A673 (cell line): Measurements from ENCODE around the gene HAUS2. TPM values are rescaled to one million over a fixed set of nuclear protein-coding genes. Genes with fewer than 3 reads are reported as not detected.
"Not testable (repeated sequence)": the region's sequence is repeated elsewhere in the genome, so short reads cannot be mapped to it uniquely, and the experiment has no call there.

Experiments used
- BruUV-seq: library from RNA; stranded (reverse); fragments of 400-500 nt; replicated peaks from 2 replicates; lab custom pipeline; 2021; lab: Mats Ljungman, UMichigan
- CTCF ChIA-PET: fragments of 300-600 bp; sonication (Branson Sonifier 250); formaldehyde crosslinking; loops from one replicate; lab custom pipeline; 2022; ENCODE audit warnings: antibody characterized with exemption; lab: Charles Lee
- POLR2A ChIA-PET: fragments of 300-600 bp; sonication (Branson Sonifier 250); formaldehyde crosslinking; loops from one replicate; lab custom pipeline; 2022; ENCODE audit warnings: antibody characterized with exemption; ENCODE audit not compliant: low non-redundant PET; lab: Charles Lee
- DNase-seq: peaks from one replicate; pipeline ENCODE4 v3.0.0-alpha.2; 2015; ENCODE audit warnings: low spot score
- H3K27ac ChIP-seq: fragments of 200-600 bp; sonication (generic); 2 replicates; pipeline ENCODE4 v1.5.1; 2016; ENCODE audit warnings: mixed run types, low read depth, mild to moderate bottlenecking, mixed read lengths, antibody characterized with exemption, low read length; ENCODE audit not compliant: poor library complexity, severe bottlenecking
- H3K27me3 ChIP-seq: fragments of 200-600 bp; sonication (generic); replicated peaks from 2 replicates; pipeline ENCODE4 v1.6.1; 2017; ENCODE audit warnings: mixed run types, low read depth, mild to moderate bottlenecking, mixed read lengths, antibody characterized with exemption, low read length; ENCODE audit not compliant: insufficient read depth, poor library complexity
- H3K36me3 ChIP-seq: fragments of 200-600 bp; sonication (generic); 2 replicates; pipeline ENCODE4 v1.6.1; 2016; ENCODE audit warnings: mixed run types, mild to moderate bottlenecking, mixed read lengths, antibody characterized with exemption, low read length; ENCODE audit not compliant: insufficient read depth, poor library complexity, severe bottlenecking
- H3K4me1 ChIP-seq: fragments of 200-600 bp; sonication (generic); 2 replicates; pipeline ENCODE4 v1.6.1; 2017; ENCODE audit warnings: mixed run types, mild to moderate bottlenecking, mixed read lengths, antibody characterized with exemption, low read length; ENCODE audit not compliant: insufficient read depth, poor library complexity, severe bottlenecking
- H3K4me3 ChIP-seq: fragments of 200-600 bp; sonication (generic); 2 replicates; pipeline ENCODE4 v1.5.1; 2016; ENCODE audit warnings: low read depth, mixed run types, mild to moderate bottlenecking, mixed read lengths, low read length; ENCODE audit not compliant: poor library complexity, severe bottlenecking
- H3K9me3 ChIP-seq: fragments of 200-600 bp; sonication (generic); 2 replicates; pipeline ENCODE4 v1.6.1; 2016; ENCODE audit warnings: mixed run types, low read depth, mild to moderate bottlenecking, mixed read lengths, antibody characterized with exemption, low read length; ENCODE audit not compliant: poor library complexity, severe bottlenecking
- CTCF ChIP-seq: fragments of 300-800, 200-600 bp; sonication (generic); conservative IDR thresholded peaks from 2 replicates; pipeline ENCODE4 v1.5.1; 2017; ENCODE audit warnings: low read depth, mild to moderate bottlenecking, antibody characterized with exemption, low read length, moderate library complexity, mixed read lengths
- EZH2 ChIP-seq: fragments of 200-600 bp; sonication (generic); IDR thresholded peaks from 2 replicates; pipeline ENCODE4 v1.6.1; 2017; ENCODE audit warnings: borderline replicate concordance, low read depth, mild to moderate bottlenecking, mixed read lengths, antibody characterized with exemption, low read length; ENCODE audit not compliant: poor library complexity, severe bottlenecking
- intact Hi-C: fragments of 100-400 bp; cut with micrococcal nuclease; formaldehyde crosslinking; loops from one replicate; pipeline ENCODE4 v1.10.0; 2022; ENCODE audit not compliant: unreplicated experiment
- total RNA-seq: library from RNA; stranded (reverse); gene quantifications from 2 replicates; pipeline ENCODE4 v1.2.3, GENCODE V29; 2021

The HAUS2 gene
- total RNA-seq, 1 experiment from 2014 or later, result 44.1 TPM

- ChIA-PET POLR2A (no interaction called here), CTCF (no interaction called here)
- Histone ChIP-seq H3K27me3 (no peaks in the 10 kb centered on the region), H3K9me3 (no peaks in the 10 kb centered on the region), H3K27ac (no peak overlapping the region), H3K4me1 (peaks cover 7% of the 10 kb centered on the region), H3K4me3 (peak overlapping the region; percentile 95), H3K36me3 (peaks cover 8% of the 10 kb centered on the region)
- intact Hi-C loops, result loop anchor here (5.0 kb wide), 1 partner anchor 102 kb away; no protein-coding TSS in a partner anchor
- TF ChIP-seq CTCF (no peak), EZH2 (no peak)
- DNase-seq, result no peak
- BruUV-seq, result no TSS peak
Measured at GRCh38 chr15:42549741-42550392, 1.2 kb downstream of the HAUS2 start.

DNA sequence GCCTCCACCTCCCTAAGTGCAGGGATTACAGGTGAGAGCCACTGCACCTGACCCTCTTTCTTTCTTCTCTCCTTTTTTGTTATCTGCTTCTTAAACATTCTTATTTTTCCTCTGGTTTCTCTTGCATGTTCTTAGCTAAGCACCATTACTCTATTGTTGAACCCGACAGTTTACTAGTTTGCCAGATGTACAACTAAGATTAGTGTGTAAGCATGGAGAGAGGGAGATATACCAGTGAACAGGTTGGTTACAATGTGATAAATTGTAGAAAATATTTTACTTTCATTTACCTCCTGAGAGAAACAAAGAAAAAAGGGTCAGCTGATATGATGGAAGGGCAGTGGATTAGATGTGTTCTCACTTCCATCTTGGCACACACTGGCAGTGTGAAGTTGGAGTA, 4.9 kb downstream of the HAUS2 start:
- Histone ChIP-seq H3K4me3 (no peak overlapping the region), H3K27ac (no peak overlapping the region), H3K9me3 (no peaks in the 10 kb centered on the region), H3K4me1 (peaks cover 4% of the 10 kb centered on the region), H3K27me3 (no peaks in the 10 kb centered on the region), H3K36me3 (no peaks in the 10 kb centered on the region)
- ChIA-PET POLR2A (no interaction called here), CTCF (no interaction called here)
- no peak for DNase-seq
- BruUV-seq, result no TSS peak
- intact Hi-C loops, result no loop called here
- TF ChIP-seq EZH2 (no peak), CTCF (no peak)

- H3K9me3 ChIP-seq, H3K4me1 ChIP-seq, DNase-seq, intact Hi-C loops, H3K27ac ChIP-seq, CTCF ChIA-PET, H3K4me3 ChIP-seq, POLR2A ChIA-PET, H3K27me3 ChIP-seq, BruUV-seq: not testable (repeated sequence)
- peaks cover 19% of the 10 kb centered on the region for H3K36me3 ChIP-seq
Measured at GRCh38 chr15:42556550-42557207, 8.0 kb downstream of the HAUS2 start.

DNA sequence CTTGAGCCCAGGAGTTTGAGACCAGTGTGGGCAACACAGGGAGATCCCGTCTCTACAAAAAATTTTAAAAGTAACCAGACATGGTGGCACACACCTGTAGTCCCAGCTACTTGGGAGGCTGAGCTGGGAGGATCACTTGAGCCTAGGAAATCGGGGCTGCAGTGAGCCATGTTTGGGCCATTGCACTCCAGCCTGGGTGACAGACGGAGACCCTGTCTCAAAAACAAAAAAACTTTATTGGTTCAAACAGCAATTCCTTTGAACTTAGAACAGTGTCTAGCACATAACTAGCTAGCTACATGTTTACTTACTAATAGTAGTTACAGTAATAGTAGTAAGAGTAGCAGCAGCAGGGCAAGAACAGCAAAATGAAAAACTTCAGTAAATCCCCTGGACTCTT, 10.1 kb downstream of the HAUS2 start:
- ChIA-PET POLR2A (no interaction called here), CTCF (no interaction called here)
- no TSS peak for BruUV-seq
- no peak overlapping the region for H3K27ac ChIP-seq
- intact Hi-C loops, result no loop called here
- TF ChIP-seq CTCF, result no peak
- no peak for TF ChIP-seq EZH2
- no peak for DNase-seq
- peaks cover 37% of the 10 kb centered on the region for H3K36me3 ChIP-seq
- no peaks in the 10 kb centered on the region for H3K27me3 ChIP-seq
- H3K4me1 ChIP-seq, result no peaks in the 10 kb centered on the region
- H3K9me3 ChIP-seq, result no peaks in the 10 kb centered on the region
- no peak overlapping the region for H3K4me3 ChIP-seq
